SK-N-MC (cell line): Measurements from ENCODE around the gene RIPOR3.
"Not testable (repeated sequence)": the region's sequence is repeated elsewhere in the genome, so short reads cannot be mapped to it uniquely, and the experiment has no call there.

Source experiments
- DNase-seq: peaks from one replicate; pipeline ENCODE4 v3.0.0-alpha.2; 2011; ENCODE audit warnings: low read depth, low spot score
- H3K27ac ChIP-seq: fragments of 200-600 bp; sonication (generic); 2 replicates; pipeline ENCODE4 v1.5.1; 2016; ENCODE audit warnings: mixed run types
- H3K36me3 ChIP-seq: fragments of 200-600 bp; sonication (generic); 2 replicates; pipeline ENCODE4 v1.6.1; 2017; ENCODE audit warnings: antibody characterized with exemption, low read length, mixed read lengths; ENCODE audit not compliant: insufficient read depth
- H3K4me3 ChIP-seq: fragments of 200-600 bp; sonication (generic); 2 replicates; pipeline ENCODE4 v1.5.1; 2016
- H3K9ac ChIP-seq: fragments of 200-600 bp; sonication (generic); 2 replicates; pipeline ENCODE4 v1.8.0; 2017; ENCODE audit warnings: mixed run types, mixed read lengths; ENCODE audit not compliant: insufficient read length
- H3K9me3 ChIP-seq: fragments of 200-600 bp; sonication (generic); 2 replicates; pipeline ENCODE4 v1.6.1; 2017; ENCODE audit warnings: low read depth, mild to moderate bottlenecking, antibody characterized with exemption, low read length, moderate library complexity, mixed read lengths
- EZH2 ChIP-seq: fragments of 200-600 bp; sonication (generic); IDR thresholded peaks from one replicate; pipeline ENCODE4 v1.6.1; 2017; ENCODE audit warnings: antibody characterized with exemption
- FOXP2 ChIP-seq: optimal IDR thresholded peaks from 2 replicates; pipeline ENCODE3; 2011; ENCODE audit warnings: mild to moderate bottlenecking, moderate library complexity; ENCODE audit not compliant: insufficient read depth; ENCODE audit errors: extremely low read length, control extremely low read depth
- POLR2AphosphoS5 ChIP-seq: IDR thresholded peaks from 2 replicates; pipeline ENCODE4 v1.6.1; 2012; ENCODE audit warnings: mild to moderate bottlenecking, low read depth, low read length, borderline replicate concordance

RIPOR3 gene

DNA sequence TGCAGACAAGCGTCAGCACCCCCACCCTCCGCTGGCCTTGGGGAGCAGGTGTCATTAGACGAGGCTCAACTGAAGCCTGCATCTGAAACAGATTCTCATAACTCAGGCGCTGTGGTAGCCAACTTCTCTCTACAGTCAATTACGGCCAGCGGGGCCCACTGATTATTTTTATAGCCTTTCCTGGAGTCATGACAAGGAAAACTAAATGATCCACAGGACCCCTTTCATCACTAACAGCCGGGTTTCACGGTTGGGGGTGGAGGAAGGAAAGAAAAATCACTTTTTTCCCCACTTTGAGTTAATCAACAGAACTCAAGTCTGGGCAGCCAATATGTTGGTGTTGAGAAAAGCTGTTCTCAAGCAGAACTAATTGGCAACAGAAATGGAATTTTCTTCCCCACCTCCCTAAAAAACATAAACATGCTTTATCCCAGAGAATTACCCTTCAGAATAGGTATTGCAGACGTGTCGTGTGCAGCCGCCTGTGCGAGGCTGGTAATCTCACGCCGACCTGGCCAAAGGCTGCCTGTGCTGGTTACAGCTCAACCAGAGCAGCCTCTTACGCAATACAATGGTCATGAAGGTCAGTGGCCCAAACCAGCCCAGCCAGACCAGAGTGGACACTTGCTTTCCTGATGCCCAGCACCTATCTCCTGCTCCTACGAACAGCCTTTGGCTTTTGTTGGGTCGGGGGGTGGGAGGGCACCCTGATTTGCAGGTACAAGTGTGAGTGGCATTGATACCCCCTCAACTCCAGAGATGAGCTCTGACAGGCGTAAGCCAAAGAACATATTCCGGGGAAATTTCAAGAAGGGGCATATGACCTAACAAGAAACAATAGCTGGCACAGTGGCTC is 11.0 kb downstream of the RIPOR3 start:
- H3K9me3 ChIP-seq = no peaks in the 10 kb centered on the region
- no peak for DNase-seq
- no peaks in the 10 kb centered on the region for H3K36me3 ChIP-seq
- peak overlapping the region; percentile 14 for H3K9ac ChIP-seq
- TF ChIP-seq FOXP2 = peak; percentile 70
- no peak for TF ChIP-seq EZH2
- TF ChIP-seq POLR2AphosphoS5 = no peak
- H3K27ac ChIP-seq = peak overlapping the region; percentile 86
- peak overlapping the region; percentile 65 for H3K4me3 ChIP-seq

DNA sequence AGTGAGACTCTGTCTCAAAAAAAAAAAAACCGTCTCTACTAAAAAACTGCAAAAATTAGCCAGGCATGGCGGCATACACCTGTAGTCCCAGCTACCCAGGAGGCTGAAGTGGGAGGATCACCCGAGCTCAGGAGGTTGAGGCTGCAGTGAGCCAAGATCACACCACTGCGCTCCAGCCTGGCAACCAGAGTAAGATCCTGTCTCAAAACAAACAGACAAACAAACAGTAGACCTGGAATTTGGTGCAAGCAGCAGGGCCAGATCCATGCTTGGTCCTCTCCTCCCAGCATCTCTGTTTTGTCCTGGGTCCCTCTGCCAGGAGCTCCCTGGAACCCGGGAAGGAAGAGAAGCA is 11.6 kb downstream of the RIPOR3 start:
- Histone ChIP-seq H3K27ac (peak overlapping the region; percentile 86), H3K9me3 (no peaks in the 10 kb centered on the region), H3K4me3 (peak overlapping the region; percentile 65), H3K9ac (peak overlapping the region; percentile 14), H3K36me3 (no peaks in the 10 kb centered on the region)
- no peak for DNase-seq
- TF ChIP-seq POLR2AphosphoS5 = no peak
- no peak for TF ChIP-seq FOXP2
- no peak for TF ChIP-seq EZH2

DNA sequence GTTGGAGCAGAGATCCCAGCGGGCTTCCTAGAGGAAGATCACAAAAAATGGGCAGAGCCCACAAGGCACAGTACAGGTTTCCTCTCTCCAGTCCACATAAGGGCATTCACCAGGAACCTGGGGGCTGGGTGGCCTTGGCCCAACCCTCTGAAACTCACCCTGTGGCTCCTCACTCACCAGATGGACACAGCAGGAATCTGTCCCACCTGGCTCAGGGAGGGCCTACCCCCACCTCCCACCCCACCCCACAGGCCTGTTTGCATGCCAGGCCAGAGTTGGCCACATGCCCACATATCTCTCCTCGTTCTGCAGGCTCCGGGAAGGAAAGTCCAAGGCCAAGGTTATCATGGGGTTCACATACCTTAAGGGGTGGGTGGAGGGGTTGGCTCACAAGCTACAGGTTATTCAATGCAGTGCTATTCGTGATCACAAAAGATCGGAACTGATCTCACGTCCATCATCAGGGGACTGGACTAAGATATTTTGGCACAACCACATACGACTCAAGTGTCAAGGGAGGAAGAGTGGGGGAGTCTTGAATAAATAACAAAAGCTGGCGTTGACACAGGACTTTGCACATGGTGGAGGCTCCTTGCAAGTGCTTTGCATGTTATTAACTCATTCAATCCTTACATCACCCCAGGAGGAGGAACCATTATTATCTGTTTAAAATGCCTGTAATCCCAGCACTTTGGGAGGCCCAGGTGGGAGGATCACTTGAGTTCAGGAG is 13.0 kb downstream of the RIPOR3 start:
- Histone ChIP-seq H3K36me3 (no peaks in the 10 kb centered on the region), H3K4me3 (no peak overlapping the region), H3K9me3 (no peaks in the 10 kb centered on the region), H3K27ac (no peak overlapping the region), H3K9ac (no peak overlapping the region)
- TF ChIP-seq EZH2 (no peak), FOXP2 (no peak), POLR2AphosphoS5 (no peak)
- DNase-seq = no peak

DNA sequence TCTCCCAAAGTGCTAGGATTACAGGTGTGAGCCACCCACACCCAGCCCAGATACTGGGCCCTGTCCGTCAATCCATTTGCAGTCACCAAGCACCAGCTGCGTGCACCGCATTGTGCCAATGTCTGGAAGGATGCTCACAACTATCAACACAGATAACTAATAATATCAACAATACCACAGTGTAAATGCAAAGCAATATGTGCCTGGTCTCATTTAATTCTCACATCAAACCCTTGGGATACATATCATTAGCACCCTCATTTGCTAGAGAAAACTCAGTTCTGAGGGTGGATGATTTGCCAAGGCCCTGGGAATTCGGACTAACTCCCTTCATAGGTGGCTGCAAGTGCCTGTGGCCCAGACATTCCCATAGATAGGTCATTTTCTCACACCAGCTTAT is 14.5 kb downstream of the RIPOR3 start:
- H3K9ac ChIP-seq = no peak overlapping the region
- TF ChIP-seq POLR2AphosphoS5 (no peak), EZH2 (no peak), FOXP2 (no peak)
- no peak overlapping the region for H3K27ac ChIP-seq
- no peak for DNase-seq
- H3K9me3 ChIP-seq = no peaks in the 10 kb centered on the region
- no peaks in the 10 kb centered on the region for H3K36me3 ChIP-seq
- H3K4me3 ChIP-seq = no peak overlapping the region

DNA sequence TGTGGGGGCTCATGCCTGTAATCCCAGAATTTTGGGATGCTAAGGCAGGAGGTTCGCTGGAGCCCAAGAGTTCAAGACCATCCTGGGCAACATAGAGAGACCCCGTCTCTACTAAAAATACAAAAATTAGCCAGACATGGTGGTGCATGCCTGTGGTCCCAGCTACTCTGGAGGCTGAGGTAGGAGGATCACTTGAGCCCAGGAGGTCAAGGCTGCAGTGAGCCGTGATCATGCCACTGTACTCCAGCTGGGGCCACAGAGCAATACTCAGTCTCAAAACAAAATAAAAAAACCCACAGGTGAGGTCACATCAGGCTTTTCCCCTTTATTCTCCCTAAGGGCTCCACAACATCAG is 15.0 kb downstream of the RIPOR3 start:
- H3K9ac ChIP-seq, H3K9me3 ChIP-seq, DNase-seq, H3K4me3 ChIP-seq, H3K36me3 ChIP-seq, H3K27ac ChIP-seq: not testable (repeated sequence)

DNA sequence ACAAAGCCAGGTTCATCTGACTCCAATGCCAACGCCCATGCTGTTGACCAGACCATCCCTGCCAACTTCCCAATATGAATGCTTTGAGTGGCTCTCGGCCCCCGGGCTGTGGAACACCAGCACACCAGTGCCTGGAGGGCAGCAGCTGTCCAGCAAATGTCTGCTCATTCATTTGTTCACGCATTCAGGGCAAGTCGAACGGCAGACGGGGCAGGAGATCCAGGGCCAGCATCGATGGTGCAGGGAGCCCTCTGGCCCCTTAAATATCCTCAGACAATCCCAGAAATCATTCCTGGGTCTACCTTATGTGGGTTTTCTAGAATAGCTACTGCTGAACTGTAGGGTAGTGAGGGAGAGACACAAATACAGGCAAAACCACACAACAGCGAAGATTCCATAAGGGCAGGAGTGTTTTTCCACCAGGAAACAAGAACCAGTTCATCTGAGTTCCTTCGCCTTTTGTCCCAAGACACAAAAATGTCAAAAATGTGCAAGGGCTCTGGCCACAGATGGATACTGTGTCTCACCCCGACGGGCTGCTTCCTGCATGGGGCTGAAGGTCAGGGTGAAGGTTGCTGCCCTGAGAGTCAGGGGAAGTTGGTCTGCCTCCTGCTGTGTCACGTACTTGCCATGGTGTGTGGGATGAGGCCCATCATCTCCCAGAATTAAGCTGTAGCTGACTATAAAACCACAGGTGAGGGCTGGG is 15.5 kb downstream of the RIPOR3 start:
- no peaks in the 10 kb centered on the region for H3K36me3 ChIP-seq
- no peak for TF ChIP-seq FOXP2
- TF ChIP-seq POLR2AphosphoS5 = no peak
- TF ChIP-seq EZH2 = no peak
- no peak overlapping the region for H3K27ac ChIP-seq
- no peak overlapping the region for H3K9ac ChIP-seq
- H3K4me3 ChIP-seq = no peak overlapping the region
- H3K9me3 ChIP-seq = no peaks in the 10 kb centered on the region
- no peak for DNase-seq

DNA sequence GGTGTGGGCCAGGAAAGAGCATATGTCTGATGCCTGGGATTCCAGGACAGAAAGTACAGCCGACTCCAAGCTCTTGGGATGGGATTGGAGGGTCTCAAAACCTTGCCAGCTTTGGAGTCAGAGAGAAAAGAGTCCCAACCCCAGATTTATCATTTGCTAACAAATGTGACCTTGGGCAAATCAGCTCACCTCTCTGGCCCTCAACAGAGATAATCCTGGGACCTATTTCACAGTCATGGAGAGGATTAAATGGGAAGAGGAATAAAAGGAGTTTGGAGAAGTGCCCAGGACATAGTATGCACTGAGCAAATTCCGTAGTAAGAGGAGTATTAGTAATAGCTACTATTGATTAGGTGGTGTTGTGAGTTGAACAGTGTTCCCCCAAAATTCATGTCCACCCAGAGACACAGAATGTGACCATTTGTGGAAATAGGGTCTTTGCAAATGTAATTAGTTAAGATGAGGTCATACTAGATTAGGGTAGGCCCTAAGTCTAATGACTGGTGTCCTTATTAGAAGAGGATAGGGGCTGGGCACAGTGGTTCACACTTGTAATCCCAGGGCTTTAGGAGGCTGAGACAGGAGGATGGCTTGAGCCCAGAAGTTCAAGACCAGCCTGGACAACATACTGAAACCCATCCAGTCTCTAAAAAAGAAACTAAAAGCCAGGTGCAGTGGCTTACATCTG is 17.1 kb downstream of the RIPOR3 start:
- Histone ChIP-seq H3K9ac (no peak overlapping the region), H3K27ac (no peak overlapping the region), H3K36me3 (no peaks in the 10 kb centered on the region), H3K9me3 (no peaks in the 10 kb centered on the region), H3K4me3 (no peak overlapping the region)
- no peak for DNase-seq
- no peak for TF ChIP-seq FOXP2

DNA sequence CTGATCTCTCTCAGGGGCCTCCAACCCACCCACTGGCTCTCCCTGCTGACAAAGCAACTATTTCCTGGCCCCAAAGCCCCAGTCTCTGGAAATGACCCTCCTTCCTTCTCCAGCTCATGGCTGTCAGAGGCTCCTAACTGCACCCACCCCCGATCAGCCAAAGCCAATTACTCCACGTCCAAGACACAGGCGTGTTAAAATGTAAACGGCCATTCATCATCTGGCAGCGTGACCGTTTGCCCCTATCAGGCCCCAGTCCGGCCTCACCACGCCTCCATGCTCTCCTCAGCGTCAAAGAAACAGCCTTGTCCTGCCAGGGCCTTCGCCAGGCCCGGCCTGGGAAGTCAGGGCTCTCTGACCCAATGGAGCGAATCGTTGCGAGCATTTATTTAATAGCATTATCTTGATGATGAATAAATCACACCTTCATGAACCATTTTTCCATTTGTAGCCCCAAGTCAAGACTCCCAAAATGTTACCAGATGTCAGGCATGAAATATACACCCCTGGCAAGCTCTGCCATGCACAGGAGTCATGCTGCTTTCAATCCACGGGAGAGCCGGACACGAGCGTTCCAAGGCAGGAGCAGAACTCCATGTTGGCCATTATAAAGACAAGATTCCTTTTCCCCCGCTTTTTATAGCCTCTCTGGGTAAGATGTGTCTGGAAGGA is 17.7 kb downstream of the RIPOR3 start:
- no peak for TF ChIP-seq POLR2AphosphoS5
- TF ChIP-seq EZH2 = no peak
- no peak for TF ChIP-seq FOXP2
- no peak for DNase-seq
- H3K36me3 ChIP-seq = no peaks in the 10 kb centered on the region
- no peak overlapping the region for H3K4me3 ChIP-seq
- no peaks in the 10 kb centered on the region for H3K9me3 ChIP-seq
- H3K27ac ChIP-seq = no peak overlapping the region
- H3K9ac ChIP-seq = no peak overlapping the region
